Fibroblast of lung (primary cell): ENCODE measurements around the gene SNORC. TPM values are rescaled to one million over a fixed set of nuclear protein-coding genes. Genes with fewer than 3 reads are reported as not detected.

ENCODE experiments used
- DNase-seq, 2 donors: peaks; one replicate each; pipeline versions ENCODE4 v3.0.0 to v3.0.0-alpha.2; 2010; ENCODE audit warnings: low read depth in 2 of 2
- H2AFZ ChIP-seq: 2 replicates; pipeline ENCODE4 v1.5.1; 2012; ENCODE audit warnings: low read length, control low read depth, inconsistent platforms
- H3K27ac ChIP-seq: 2 replicates; pipeline ENCODE4 v1.5.1; 2011; ENCODE audit warnings: low read length, control low read depth; ENCODE audit not compliant: insufficient read depth
- H3K27me3 ChIP-seq: 2 replicates; pipeline ENCODE4 v1.5.1; 2011; ENCODE audit warnings: mild to moderate bottlenecking, low read length; ENCODE audit not compliant: control insufficient read depth, insufficient read depth
- H3K36me3 ChIP-seq: 2 replicates; pipeline ENCODE4 v1.5.1; 2011; ENCODE audit warnings: low read length; ENCODE audit not compliant: control insufficient read depth, insufficient read depth
- H3K4me1 ChIP-seq: 2 replicates; pipeline ENCODE4 v1.5.1; 2011; ENCODE audit warnings: low read length; ENCODE audit not compliant: control insufficient read depth, insufficient read depth; ENCODE audit errors: extremely low read depth
- H3K4me2 ChIP-seq: 2 replicates; pipeline ENCODE4 v1.5.1; 2011; ENCODE audit warnings: low read length, control low read depth; ENCODE audit not compliant: insufficient read depth; ENCODE audit errors: extremely low read depth
- H3K4me3 ChIP-seq, 4 experiments: fragments of 200-600 bp in 1 of 4; sonication (generic) in 1 of 4; replicated peaks in 1 of 4; 2 replicates each; pipeline ENCODE4 v1.5.1; 2011 to 2016; ENCODE audit warnings: low read length in 4 of 4, low read depth in 3 of 4, mild to moderate bottlenecking in 3 of 4, control low read depth in 2 of 4, inconsistent platforms in 1 of 4, mixed read lengths in 1 of 4; ENCODE audit not compliant: insufficient read depth in 1 of 4; ENCODE audit errors: control extremely low read depth in 1 of 4
- H3K79me2 ChIP-seq: 2 replicates; pipeline ENCODE4 v1.5.1; 2012; ENCODE audit warnings: mild to moderate bottlenecking, low read length, inconsistent platforms; ENCODE audit not compliant: control insufficient read depth, insufficient read depth
- H3K9ac ChIP-seq: 2 replicates; pipeline ENCODE4 v1.5.1; 2011; ENCODE audit warnings: mild to moderate bottlenecking, low read length, control low read depth; ENCODE audit not compliant: insufficient read depth
- H3K9me3 ChIP-seq: 2 replicates; pipeline ENCODE4 v1.5.1; 2012; ENCODE audit warnings: low read depth, low read length; ENCODE audit not compliant: control insufficient read depth, insufficient read depth
- H4K20me1 ChIP-seq: 2 replicates; pipeline ENCODE4 v1.5.1; 2011; ENCODE audit warnings: low read length; ENCODE audit not compliant: control insufficient read depth, insufficient read depth; ENCODE audit errors: extremely low read depth
- CTCF ChIP-seq, 2 donors: IDR thresholded peaks in 1 of 2; conservative IDR thresholded peaks in 1 of 2; 1 replicate in 1 of 2; 2 replicates in 1 of 2; pipeline ENCODE4 v1.5.1; 2011 to 2012; ENCODE audit warnings: low read length in 2 of 2, control low read depth in 1 of 2, inconsistent platforms in 1 of 2, low read depth in 1 of 2, mild to moderate bottlenecking in 1 of 2
- EZH2 ChIP-seq: IDR thresholded peaks from 2 replicates; pipeline ENCODE4 v1.5.1; 2012; ENCODE audit warnings: low read length, control low read depth, mild to moderate bottlenecking; ENCODE audit errors: missing control alignments
- polyA plus RNA-seq, 2 donors: library from polyadenylated mRNA; depleted of rRNA in 1 of 2; stranded (reverse) in 1 of 2; unstranded in 1 of 2; fragments of >200 nt; gene quantifications; 2 replicates each; pipeline ENCODE4 v1.2.1, GENCODE V29; 2011 to 2012; ENCODE audit warnings: missing spikeins in 1 of 2
- total RNA-seq: library from RNA; depleted of rRNA; stranded (reverse); fragments of >200 nt; gene quantifications from 2 replicates; pipeline ENCODE4 v1.2.1, GENCODE V29; 2014

SNORC gene
- total and polyA plus RNA-seq, 2 donors (not counting 1 experiment from before 2014, with no cell fraction given), result 0.14 to 0.83 TPM

GRCh38 chr2:232878855-232879617 lies 9.0 kb downstream of the SNORC start:
- Histone ChIP-seq H3K4me1 (no peaks in the 10 kb centered on the region), H4K20me1 (no peaks in the 10 kb centered on the region), H2AFZ (no peak overlapping the region), H3K4me3 (no peak overlapping the region), H3K79me2 (no peaks in the 10 kb centered on the region), H3K9me3 (no peaks in the 10 kb centered on the region), H3K4me2 (no peak overlapping the region), H3K36me3 (no peaks in the 10 kb centered on the region), H3K27ac (no peak overlapping the region), H3K9ac (no peak overlapping the region), H3K27me3 (no peaks in the 10 kb centered on the region)
- no peak for TF ChIP-seq CTCF (conservative IDR thresholded peaks at IDR 0.05 in 1 of 2, IDR thresholded peaks at IDR 0.05 in 1 of 2; ENCODE audit: low read depth in 1 of 2, low read length in 2 of 2)
- TF ChIP-seq EZH2, result no peak
- DNase-seq, result no peak

GRCh38 chr2:232879618-232880494 lies 9.8 kb downstream of the SNORC start:
- H3K9me3 ChIP-seq, result no peaks in the 10 kb centered on the region
- H3K27me3 ChIP-seq, result no peaks in the 10 kb centered on the region
- H2AFZ ChIP-seq, result no peak overlapping the region
- no peak overlapping the region for H3K4me3 ChIP-seq
- H3K4me2 ChIP-seq, result no peak overlapping the region
- TF ChIP-seq CTCF (conservative IDR thresholded peaks at IDR 0.05 in 1 of 2, IDR thresholded peaks at IDR 0.05 in 1 of 2; ENCODE audit: low read depth in 1 of 2, low read length in 2 of 2), result no peak
- no peak for TF ChIP-seq EZH2
- H3K9ac ChIP-seq, result no peak overlapping the region
- no peaks in the 10 kb centered on the region for H3K36me3 ChIP-seq
- DNase-seq, result no peak
- no peak overlapping the region for H3K27ac ChIP-seq
- no peaks in the 10 kb centered on the region for H3K4me1 ChIP-seq
- H3K79me2 ChIP-seq, result no peaks in the 10 kb centered on the region
- H4K20me1 ChIP-seq, result no peaks in the 10 kb centered on the region

GRCh38 chr2:232880764-232881351 lies 10.8 kb downstream of the SNORC start:
- Histone ChIP-seq H4K20me1 (no peaks in the 10 kb centered on the region), H3K4me3 (no peak overlapping the region), H3K4me1 (no peaks in the 10 kb centered on the region), H3K79me2 (no peaks in the 10 kb centered on the region), H3K4me2 (no peak overlapping the region), H3K36me3 (no peaks in the 10 kb centered on the region), H3K27ac (no peak overlapping the region), H3K27me3 (no peaks in the 10 kb centered on the region), H2AFZ (no peak overlapping the region), H3K9ac (no peak overlapping the region), H3K9me3 (no peaks in the 10 kb centered on the region)
- no peak for DNase-seq
- no peak for TF ChIP-seq CTCF (conservative IDR thresholded peaks at IDR 0.05 in 1 of 2, IDR thresholded peaks at IDR 0.05 in 1 of 2; ENCODE audit: low read depth in 1 of 2, low read length in 2 of 2)
- TF ChIP-seq EZH2, result no peak
